ENCODE data around the gene FGD2.

The FGD2 gene

DNA sequence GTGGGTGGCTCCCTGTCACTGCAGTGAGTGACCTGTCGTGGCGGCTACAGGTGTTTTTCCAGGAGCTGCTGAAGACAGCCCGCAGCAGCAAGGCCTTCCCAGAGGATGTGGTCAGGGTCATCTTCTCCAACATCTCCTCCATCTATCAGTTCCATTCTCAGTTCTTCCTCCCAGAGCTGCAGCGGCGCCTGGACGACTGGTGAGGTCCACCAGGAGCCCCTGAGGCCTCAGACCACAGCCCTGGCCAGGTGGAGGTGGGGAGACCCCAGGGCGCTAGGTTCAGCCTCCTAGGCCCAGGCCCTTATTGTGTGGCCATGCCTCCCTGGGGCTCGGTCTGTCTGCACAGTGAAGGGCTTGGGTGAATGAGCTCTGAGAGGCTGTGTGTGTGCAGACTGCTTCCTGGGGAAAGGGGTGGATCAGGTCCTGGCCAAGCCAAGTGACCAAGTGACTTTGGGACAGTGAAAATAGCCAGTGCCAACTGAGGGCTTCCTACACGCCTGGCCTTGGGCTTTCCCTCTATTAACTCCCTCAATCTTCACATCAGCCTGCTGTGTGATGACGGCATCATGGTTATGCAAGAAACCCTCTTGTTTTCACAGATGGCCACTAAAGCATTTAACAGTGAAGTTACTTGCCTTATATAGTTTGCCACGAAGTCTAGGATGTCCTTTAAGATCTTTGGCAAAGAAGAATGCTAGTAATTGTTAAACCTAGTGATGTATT, 6.4 kb downstream of the FGD2 start:
- no peak overlapping the region for H3K4me3 ChIP-seq (ENCODE audit: low read depth, low read length)
- H3K36me3 ChIP-seq, result no peaks in the 10 kb centered on the region
- no peaks in the 10 kb centered on the region for H3K27me3 ChIP-seq (ENCODE audit: insufficient read depth, low read depth, severe bottlenecking)
- TF ChIP-seq, protein P1, sequence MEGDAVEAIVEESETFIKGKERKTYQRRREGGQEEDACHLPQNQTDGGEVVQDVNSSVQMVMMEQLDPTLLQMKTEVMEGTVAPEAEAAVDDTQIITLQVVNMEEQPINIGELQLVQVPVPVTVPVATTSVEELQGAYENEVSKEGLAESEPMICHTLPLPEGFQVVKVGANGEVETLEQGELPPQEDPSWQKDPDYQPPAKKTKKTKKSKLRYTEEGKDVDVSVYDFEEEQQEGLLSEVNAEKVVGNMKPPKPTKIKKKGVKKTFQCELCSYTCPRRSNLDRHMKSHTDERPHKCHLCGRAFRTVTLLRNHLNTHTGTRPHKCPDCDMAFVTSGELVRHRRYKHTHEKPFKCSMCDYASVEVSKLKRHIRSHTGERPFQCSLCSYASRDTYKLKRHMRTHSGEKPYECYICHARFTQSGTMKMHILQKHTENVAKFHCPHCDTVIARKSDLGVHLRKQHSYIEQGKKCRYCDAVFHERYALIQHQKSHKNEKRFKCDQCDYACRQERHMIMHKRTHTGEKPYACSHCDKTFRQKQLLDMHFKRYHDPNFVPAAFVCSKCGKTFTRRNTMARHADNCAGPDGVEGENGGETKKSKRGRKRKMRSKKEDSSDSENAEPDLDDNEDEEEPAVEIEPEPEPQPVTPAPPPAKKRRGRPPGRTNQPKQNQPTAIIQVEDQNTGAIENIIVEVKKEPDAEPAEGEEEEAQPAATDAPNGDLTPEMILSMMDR (IDR thresholded peaks at IDR 0.05; ENCODE audit: low read depth, low read length), result no peak
- H3K9me3 ChIP-seq (ENCODE audit: severe bottlenecking), result no peaks in the 10 kb centered on the region
- DNase-seq, result no peak
- H3K27ac ChIP-seq, result no peak overlapping the region

DNA sequence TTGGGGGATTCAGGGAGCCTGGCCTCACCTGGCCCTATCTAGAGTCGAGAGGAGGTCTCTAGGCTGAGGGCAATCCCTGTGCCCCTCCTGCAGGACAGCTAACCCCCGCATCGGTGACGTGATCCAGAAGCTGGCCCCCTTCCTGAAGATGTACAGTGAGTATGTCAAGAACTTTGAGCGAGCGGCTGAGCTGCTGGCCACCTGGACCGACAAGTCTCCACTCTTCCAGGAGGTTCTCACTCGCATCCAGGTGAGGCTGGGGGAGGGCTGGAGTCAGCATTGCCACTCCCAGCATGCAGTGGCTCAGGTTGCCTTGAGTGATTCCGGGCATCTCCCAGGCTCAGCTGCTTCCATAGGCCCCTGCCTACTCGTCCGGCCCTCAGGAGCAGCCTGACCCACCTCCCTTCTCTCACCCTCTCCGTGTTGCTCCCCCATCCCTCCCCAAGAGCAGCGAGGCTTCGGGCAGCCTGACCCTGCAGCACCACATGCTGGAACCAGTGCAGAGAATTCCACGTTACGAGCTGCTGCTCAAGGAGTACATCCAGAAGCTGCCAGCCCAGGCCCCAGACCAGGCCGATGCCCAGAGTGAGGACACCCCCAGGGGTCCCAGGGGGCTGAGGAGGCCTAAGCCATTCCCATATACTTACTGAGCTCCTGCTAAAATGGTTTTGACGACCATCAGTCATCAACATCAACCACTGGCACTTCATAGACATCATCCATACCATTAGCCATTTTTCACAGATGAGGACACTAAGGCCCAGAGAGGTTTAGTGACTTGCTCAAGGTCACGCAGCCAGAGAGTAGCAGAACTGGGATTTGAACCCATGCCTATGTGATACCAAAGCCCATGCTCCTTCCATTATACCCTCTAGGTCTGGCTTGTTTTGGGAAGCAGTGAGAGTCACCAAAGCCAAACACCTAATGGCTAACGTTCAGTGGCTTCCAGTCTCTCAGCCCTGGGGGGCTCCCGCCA, 8.3 kb downstream of the FGD2 start:
- no peak for DNase-seq
- H3K9me3 ChIP-seq (ENCODE audit: severe bottlenecking), result no peaks in the 10 kb centered on the region
- H3K36me3 ChIP-seq, result no peaks in the 10 kb centered on the region
- H3K4me3 ChIP-seq (ENCODE audit: low read depth, low read length), result no peak overlapping the region
- TF ChIP-seq, protein P1 (IDR thresholded peaks at IDR 0.05; ENCODE audit: low read depth, low read length), result no peak
- H3K27me3 ChIP-seq (ENCODE audit: insufficient read depth, low read depth, severe bottlenecking), result no peaks in the 10 kb centered on the region
- no peak overlapping the region for H3K27ac ChIP-seq

DNA sequence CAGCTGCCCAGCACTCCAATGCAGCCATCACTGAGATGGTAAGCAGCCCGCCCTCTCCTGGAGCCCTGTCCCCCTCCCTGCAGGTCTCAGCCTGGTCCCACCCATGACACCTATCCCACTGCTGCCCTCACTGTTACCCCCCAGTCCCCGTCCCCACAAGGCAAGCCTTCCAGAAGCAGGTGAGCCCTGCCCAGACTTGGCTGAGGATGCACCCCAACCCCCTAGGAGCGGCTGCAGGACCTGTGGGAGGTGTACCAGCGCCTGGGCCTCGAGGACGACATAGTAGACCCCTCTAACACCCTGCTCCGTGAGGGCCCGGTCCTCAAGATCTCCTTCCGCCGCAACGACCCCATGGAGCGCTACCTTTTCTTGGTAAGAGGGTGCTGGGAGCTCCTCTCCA, 9.2 kb downstream of the FGD2 start:
- TF ChIP-seq, protein P1 (IDR thresholded peaks at IDR 0.05; ENCODE audit: low read depth, low read length), result no peak
- Histone ChIP-seq H3K9me3 (ENCODE audit: severe bottlenecking) (no peaks in the 10 kb centered on the region), H3K4me3 (ENCODE audit: low read depth, low read length) (no peak overlapping the region), H3K36me3 (no peaks in the 10 kb centered on the region), H3K27ac (no peak overlapping the region), H3K27me3 (ENCODE audit: insufficient read depth, low read depth, severe bottlenecking) (no peaks in the 10 kb centered on the region)
- no peak for DNase-seq

DNA sequence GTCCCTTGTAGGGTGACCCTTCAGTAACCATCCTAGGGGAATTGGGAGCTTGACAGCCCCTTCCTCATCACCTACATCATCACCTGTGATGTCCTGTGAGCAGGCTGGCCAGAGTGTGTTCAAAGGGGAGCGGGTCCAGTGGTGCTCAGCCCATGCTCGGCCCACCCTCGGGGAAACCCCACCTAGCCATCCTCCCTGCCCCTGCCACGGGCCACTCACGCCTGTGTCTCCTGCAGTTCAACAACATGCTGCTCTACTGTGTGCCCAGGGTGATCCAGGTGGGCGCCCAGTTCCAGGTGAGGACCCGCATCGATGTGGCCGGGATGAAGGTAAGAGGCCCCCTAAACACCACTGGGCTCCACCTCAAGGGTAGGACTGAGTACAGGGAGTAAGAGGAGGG, 10.1 kb downstream of the FGD2 start:
- no peaks in the 10 kb centered on the region for H3K27me3 ChIP-seq (ENCODE audit: insufficient read depth, low read depth, severe bottlenecking)
- H3K4me3 ChIP-seq (ENCODE audit: low read depth, low read length), result no peak overlapping the region
- DNase-seq, result no peak
- TF ChIP-seq, protein P1 (IDR thresholded peaks at IDR 0.05; ENCODE audit: low read depth, low read length), result no peak
- no peaks in the 10 kb centered on the region for H3K36me3 ChIP-seq
- H3K27ac ChIP-seq, result no peak overlapping the region
- H3K9me3 ChIP-seq (ENCODE audit: severe bottlenecking), result no peaks in the 10 kb centered on the region

DNA sequence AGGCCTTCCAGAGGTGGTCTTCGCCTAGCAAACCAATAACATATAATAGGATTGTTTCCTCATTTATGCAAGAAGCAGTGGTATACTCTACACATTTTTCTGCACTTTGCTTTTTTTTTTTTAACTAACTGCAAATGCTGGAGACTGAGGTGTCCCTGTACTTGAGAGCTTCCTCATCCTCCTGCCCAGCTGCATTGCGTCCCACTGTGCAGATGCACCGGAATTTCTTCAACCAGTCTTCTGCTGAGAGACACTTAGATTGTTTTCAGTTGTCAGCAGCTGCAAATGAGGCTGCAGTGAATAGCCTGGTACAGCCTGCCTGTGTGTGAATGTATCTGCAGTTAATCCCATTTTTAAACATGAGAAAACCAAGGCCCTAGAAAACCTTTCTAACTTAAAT, 11.5 kb downstream of the FGD2 start:
- Histone ChIP-seq H3K9me3 (ENCODE audit: severe bottlenecking) (no peaks in the 10 kb centered on the region), H3K36me3 (no peaks in the 10 kb centered on the region), H3K27me3 (ENCODE audit: insufficient read depth, low read depth, severe bottlenecking) (no peaks in the 10 kb centered on the region), H3K27ac (no peak overlapping the region), H3K4me3 (ENCODE audit: low read depth, low read length) (no peak overlapping the region)
- no peak for DNase-seq
- TF ChIP-seq, protein P1 (IDR thresholded peaks at IDR 0.05; ENCODE audit: low read depth, low read length), result no peak
